Fibroblast of skin of left quadriceps (primary cell): Measurements from ENCODE around the gene ASIC3.

Source experiments
- DNase-seq, 2 experiments: peaks; one replicate each; pipeline ENCODE4 v3.0.0-alpha.2; 2013; ENCODE audit warnings: low read depth in 2 of 2

The ASIC3 gene

DNA sequence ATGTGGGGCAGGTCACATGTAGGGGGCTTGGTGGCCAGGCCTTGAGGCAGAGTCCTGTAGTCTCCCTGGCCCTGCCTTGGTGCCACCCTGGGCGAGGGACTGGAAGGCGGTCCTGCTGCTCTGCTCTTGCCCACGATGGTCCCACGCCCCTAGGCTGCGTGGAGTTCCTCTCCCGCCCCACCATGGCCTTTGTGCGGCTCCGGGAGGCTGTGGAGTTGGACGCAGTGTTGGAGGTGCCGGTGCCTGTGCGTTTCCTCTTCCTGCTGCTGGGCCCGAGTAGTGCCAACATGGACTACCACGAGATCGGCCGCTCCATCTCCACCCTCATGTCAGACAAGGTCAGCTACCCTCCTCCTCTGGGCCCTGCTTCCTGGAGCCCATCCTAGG lies 22.2 kb downstream of the ASIC3 start:
- DNase-seq, result no peak

DNA sequence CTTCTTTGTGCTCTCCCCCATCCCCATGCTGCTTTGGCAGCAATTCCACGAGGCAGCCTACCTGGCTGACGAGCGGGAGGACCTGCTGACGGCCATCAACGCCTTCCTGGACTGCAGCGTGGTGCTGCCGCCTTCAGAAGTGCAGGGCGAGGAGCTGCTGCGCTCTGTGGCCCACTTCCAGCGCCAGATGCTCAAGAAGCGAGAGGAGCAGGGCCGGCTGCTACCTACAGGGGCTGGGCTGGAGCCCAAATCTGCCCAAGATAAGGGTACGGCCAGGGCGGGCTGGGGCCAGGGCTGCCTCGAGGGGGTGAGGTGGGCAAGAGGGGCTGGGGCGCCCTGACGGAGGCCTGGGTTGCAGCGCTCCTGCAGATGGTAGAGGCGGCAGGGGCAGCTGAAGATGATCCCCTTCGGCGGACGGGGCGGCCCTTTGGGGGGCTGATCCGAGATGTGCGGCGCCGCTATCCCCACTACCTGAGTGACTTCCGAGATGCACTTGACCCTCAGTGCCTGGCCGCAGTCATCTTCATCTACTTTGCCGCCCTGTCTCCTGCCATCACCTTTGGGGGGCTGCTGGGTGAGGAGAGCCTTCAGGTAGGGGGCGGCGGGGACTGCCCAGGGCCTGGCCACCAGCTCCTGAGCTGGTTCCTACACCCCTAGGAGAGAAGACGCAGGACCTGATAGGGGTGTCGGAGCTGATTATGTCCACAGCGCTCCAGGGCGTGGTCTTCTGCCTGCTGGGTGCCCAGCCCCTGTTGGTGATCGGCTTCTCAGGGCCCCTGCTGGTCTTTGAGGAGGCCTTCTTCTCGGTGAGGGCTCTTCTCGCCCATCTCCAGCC lies 22.9 kb downstream of the ASIC3 start:
- no peak for DNase-seq

DNA sequence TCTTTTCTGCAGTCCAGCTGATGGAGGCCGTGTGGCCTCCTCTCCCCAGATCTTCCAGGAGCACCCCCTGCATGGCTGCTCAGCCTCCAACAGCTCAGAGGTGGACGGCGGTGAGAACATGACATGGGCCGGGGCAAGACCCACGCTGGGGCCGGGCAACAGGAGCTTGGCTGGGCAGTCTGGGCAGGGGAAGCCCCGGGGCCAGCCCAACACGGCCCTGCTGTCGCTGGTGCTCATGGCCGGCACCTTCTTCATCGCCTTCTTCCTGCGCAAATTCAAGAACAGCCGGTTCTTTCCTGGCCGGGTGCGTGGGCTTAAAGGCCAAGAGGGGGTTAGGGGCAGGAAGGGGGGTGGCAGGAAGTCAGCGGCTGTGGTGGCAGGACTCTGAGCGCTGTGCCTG lies 25.7 kb downstream of the ASIC3 start:
- DNase-seq, result no peak

DNA sequence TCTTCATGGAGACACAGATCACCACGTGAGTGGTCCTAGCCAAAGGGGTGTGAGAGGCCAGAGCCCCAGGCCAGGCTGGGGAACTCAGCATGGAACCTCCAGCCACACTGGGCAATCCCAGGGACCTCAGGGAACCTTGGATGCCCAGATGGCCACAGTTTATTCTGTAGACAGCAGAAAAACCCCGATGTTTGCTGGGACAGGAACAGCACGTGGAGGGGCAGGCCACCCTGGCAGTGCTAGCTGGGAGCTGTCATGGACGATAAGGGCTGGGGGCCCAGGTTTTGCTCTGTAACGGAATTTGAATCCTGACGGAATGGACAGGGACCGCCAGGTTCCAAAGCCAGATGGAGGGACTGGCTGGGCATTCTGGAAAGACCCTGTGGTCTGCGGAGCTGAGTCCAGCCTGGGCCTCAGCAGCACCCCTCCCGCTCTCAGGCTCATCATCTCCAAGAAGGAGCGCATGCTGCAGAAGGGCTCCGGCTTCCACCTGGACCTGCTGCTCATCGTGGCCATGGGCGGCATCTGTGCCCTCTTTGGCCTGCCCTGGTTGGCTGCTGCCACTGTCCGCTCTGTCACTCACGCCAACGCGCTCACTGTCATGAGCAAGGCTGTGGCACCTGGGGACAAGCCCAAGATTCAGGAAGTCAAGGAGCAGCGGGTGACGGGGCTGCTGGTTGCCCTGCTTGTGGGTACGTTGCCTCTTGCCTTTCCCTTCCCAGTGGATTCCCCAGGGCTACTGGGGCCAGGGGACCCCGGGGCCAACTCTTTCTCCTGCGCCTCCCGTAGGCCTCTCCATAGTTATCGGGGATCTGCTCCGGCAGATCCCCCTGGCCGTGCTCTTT lies 26.7 kb downstream of the ASIC3 start:
- no peak for DNase-seq

DNA sequence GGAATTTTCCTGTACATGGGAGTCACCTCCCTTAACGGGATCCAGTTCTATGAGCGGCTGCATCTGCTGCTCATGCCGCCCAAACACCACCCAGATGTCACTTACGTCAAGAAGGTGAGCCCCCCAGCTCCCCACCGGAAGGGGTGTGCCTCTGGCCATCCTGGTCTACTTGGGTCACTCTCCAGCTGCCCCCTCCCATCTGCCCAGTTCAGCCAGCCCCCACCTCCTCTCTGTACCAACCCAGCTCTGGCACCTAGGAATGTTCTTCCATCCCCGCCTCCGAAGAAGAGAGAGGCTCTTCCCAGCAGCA lies 27.3 kb downstream of the ASIC3 start:
- no peak for DNase-seq

DNA sequence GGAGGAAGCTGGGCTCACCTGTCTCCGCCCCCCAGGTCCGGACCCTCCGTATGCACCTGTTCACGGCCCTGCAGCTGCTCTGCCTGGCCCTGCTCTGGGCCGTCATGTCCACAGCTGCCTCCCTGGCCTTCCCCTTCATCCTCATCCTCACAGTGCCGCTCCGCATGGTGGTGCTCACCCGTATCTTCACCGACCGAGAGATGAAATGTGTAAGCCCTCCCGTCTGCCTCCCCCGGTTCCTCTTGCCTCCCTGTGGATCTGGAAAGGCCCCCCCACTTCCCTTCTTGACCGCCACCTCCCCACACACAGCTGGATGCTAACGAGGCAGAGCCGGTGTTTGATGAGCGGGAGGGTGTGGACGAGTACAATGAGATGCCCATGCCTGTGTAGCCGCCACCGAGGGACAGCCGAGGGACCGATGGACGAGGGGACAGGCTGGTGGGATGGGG lies 27.7 kb downstream of the ASIC3 start:
- DNase-seq, result no peak

DNA sequence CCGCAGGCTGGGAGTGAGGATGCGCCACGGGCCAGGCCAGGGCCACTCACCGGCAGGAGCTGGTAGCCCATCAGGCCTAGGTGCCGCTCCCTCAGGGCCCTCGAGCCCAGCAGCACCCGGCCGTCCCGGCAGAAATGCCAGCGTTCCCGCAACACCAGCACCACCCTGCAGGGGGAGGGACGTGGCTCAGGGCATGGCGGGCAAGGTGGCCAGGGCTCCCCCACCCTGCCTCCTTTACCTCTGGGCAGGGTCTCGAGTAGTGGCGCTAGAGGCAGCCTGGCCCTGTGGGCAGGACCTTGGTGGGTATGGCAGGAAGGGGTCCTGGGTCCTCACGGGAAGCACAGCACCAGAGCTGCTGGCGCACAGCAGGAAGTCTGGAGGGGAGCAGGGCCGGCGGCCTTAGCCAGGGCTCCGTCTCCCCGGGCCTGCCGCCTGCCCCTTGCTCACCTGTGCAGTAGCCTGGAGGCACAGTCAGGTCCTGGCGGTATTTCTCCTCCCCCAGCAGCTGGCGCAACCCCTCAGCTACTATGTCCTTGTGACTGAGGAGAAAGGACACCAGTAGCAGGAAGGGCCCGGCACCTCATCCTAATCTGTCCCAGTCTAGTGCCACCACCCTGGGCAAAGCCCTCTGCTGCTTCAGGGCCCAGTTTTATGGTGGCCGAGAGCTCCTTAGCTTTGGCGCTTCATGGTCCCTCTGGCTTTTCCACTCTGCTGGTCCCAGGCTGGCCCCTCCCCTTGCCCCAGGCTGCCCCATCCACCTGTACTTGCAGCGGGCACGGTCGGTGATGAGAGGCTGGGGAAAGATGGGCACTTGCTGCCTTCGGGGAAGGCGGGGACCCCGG lies 28.8 kb downstream of the ASIC3 start:
- no peak for DNase-seq

DNA sequence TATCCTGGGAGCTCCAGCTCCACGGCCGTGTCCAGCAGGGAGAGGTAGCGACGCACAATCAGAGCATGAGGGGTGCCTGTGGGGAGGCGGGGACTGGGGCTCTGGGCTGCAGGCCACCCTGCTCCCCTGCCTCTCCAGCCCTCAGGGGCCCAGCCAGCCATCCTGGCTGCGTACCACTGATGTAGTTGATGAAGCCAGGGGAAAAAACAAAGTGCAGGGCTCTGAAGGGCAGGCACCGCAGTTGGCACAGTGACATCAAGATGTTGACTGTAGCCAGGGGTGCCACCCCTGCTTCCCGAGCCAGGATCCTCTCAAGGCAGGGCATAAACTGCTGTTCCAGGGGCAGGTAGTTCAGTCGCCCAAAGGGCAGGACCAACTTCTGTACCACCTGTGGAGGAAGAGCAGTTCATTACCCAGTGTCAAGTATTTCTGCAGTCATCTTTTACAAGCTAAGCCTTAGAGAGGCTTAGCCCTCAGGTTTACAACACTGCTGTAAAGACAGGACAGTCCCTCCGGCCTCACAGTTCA lies 29.4 kb downstream of the ASIC3 start:
- no peak for DNase-seq

DNA sequence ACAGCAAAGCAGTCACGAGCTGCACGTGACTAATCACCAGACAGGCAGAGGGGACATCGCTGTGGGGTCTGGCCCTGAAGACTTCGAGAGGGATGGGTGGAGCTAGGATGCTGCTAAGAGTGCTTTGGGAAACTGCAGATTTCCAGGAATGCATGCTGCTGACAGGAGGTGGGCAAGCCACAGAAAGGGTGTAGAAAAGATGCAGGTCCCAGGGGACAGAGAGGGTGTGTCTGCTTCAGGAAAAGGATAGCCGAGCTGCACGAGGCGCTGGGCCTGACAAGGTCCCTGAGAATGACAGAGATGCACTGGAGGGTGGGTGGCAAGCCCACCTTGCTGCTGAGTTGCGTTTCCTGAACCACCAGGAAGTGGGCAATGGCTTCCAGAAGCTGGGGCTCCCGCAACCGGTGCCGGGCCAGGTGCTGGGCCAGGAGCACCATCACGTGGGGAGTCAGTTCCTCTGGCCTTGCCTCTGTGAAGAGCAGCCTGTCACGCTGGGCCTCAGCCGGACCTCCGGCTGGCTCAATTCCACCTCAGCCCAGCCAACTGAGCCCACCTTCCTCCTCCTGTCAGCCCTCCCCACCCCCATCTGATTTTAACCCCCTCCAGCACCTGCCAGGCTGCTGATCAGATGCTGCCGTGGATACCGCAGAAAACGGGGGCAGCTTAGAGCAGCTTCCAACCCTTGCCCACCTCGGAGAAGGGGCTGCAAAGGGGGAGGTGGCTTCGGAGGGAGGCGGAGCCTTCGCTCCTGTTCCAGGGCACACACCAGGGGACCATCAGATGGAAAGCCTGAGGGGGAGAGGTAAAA lies 30.1 kb downstream of the ASIC3 start:
- no peak for DNase-seq

DNA sequence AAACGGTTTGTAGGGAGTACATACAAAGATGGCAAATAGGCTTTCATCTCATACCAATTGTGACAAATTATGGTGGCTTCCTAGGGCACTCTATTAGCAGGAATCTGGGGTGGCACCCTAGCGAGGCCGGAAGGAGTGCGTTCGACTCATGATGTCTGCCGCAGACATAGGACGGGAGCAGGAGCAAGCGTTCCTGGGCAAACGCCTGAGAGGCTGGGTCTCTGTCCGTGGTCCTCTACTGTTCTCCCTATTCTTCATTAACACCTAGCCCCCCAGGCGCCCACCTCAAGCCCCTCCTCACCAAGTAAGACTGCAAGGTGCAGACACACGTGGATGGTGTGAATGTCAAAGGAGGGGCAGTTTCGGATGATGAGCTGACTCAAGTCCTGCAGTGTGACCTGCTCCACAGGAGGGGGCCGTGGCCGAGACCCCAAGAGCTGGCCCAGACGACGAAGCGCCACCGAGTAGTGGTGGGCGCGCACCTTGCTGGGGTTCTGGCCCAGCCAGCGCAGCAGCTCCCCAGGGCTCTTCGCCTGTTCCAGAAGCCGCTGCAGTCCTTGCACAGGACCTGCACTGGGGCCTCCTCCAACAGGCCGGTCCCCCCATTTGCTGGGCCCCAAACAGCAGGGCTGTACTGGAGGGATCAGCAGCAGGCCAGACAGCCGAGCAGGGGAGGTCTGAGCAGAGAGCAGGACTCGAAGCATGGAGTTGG lies 31.0 kb downstream of the ASIC3 start:
- no peak for DNase-seq

DNA sequence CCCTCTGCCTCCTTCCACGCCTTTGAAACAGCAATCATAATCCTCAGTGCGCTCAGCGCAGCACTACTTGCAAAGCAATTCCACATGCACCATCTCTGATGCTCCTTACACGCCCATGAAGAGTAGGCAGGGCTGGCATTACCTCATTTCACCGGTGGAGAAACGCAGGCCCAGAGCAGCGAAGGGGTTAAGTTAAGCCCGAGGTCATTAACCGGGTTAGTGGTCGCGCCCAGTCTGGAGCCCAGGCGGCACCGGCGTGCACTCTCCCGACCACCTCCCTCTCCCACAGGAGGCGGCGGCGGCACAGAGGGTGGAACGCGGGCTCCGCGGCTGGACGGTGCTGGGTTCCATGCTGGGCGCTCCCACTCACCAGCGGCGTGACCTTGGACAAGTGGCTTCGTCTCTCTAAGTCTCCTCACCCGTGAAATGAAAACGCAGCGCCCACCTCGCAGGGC lies 31.8 kb downstream of the ASIC3 start:
- no peak for DNase-seq

DNA sequence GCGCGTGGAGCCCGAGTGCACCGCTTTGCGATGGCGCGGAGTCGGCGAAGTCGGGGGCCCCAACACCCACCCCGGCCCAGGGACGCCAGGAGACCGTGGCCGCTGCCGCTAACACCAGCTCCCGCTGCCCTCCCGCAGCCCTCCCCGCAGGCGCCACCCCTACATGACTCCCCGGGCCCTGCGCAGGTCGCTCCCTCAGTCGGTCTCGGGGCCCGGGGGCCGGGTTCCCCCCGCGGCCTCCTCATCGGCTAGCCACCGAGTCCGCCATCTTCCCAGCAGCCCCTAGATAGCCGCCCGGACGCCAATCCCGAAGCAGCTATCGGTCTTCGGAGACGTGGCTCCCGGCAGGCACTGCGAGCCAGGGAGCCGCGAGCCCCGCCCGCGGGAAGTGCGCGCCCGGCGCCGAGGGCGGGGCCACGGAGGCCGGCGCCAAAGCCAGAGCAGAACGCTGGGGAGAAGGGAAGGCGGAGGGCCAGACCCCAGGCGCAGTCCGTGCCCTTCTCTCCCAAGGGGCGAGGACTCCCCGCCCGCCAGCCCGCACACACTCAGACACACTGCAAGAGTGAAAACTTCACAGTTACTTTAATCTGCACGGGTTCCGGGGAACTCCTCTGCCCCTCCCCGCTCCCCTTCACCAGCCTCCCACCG lies 32.3 kb downstream of the ASIC3 start, which contains the start of gene FASTK:
FASTK (minus strand) TSS at position 288 of the 648 bp plus-strand sequence; CDS start at position 245, 43 bp downstream.
- DNase-seq, result peak; percentile 74 to 78

DNA sequence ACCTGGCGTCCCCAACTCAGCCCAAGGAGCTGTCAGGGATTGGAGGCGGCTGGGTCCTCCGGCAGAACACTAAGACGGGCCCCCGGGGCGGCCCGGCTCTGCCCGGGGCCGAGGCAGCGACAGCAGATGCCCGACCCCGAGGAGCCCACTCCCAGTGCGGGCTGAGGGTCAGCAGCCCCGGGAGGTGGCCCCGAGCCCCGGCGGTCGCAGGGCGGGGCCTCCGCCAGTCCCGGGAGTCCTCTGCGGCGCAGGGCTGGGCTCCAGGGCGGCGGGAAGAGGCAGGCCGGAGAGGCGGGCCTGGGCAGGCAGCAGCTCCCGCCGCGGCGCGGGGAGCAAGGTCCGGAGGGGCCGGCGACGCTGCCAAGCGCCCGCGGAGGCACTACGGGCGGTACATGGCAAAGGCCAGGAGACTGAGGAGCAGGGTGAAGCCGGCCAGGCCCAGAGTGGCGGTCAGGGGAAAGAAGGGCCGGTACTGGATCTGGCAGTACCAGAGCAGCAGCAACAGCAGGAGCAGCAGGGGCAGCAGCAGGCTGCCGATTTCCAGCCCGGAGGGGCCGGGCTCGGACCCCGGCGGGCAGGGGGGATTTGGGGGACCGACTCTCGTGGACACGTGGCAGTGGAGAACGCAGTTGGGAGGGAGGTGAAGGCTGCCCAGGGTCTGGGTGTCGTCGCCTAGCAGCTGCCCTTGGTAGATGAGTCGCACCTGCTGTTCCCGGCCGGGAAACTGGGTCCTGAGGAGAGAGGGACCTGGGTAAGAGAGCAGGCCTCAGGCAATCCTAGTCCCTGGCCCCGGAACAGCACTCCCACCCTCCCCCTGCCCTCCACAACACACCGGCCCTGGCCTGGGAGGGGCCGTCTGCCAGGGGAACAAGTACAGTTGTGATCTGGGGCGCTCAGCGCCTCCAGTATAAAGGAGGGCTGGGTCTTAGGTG lies 33.1 kb downstream of the ASIC3 start:
- DNase-seq, result no peak

DNA sequence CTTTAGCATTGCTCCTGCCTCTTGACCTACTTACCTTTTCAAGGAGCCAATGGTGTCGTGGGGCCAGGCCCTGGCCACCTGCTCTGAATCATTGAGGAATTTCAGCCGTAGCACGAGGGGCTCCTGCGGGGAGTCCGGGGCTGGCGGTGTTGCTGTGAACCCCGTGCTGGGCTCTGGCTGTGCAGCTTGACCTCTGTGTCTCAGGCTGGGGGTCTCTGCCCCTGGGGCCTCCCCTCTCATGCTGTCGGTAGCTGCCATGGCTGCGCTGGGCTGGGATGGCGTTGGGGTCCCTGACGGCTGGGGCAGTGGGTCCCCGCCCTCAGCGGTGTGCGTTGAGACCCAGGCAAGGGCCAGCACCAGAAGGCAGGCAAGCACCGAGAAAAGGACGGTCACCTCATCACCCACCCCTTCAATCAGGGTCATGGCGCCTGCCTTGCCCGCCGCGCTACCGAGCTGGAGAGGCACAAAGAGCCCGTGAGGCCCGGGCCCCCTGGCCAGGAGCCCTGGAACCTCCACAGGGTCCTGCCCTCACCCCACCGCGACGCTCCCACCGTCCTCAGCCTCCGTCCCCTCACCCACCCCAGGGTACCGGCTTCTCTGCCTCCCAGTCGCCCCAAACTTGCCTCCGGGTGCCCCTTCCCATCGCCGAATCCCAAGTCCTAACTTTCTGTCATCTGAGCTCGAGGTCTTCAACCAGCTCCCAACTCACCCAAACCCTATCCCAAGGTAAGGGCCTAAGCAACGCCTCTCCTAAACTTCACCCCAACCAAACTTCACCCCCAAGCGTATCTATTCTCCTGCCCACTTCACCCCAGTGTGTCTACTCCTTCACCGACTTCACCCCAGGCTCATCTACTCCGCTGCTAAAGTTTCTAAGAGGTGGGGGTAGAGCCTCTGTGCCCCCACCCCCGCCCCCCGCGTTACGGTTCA lies 34.1 kb downstream of the ASIC3 start:
- no peak for DNase-seq

DNA sequence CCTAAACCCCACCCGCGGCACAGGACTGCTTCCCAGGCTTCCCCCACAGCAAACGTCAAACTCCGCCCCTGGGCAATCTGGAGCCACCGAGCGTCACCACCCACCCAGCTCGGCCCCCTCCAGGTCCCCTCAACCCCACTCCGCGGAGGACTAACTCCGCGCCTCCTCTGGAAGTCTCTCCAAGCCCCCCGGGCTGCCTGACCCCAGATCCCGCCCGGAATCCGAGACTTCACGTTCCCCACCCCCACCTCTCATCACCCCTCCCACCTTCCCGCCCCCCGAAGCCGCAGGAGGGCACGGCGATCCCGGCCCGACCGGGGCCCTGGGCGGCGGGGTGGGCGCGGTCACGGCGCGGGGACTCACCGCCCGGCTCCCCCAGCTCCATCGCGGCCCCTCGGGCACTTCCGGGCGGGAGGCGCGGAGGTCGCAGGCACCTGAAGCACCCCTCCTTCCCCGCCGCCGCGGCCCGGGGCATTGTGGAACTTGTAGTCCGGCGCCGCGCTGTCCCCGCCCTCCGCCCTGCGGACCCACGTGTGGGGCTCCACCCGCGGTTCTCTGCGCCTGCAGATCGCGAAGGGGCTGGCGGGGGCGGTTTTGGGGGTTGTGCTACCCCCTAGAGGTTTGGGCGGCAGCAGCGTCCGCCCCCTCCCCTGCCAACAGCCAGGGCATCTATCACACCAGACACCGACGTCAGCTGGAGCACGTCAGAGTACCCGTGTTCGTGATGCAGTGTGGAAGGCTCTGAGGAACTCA lies 34.9 kb downstream of the ASIC3 start, which contains the start of gene TMUB1:
TMUB1 (minus strand) TSS at position 423 of the 753 bp plus-strand sequence. CDS start 930 bp downstream, outside the sequence.
- no peak for DNase-seq

DNA sequence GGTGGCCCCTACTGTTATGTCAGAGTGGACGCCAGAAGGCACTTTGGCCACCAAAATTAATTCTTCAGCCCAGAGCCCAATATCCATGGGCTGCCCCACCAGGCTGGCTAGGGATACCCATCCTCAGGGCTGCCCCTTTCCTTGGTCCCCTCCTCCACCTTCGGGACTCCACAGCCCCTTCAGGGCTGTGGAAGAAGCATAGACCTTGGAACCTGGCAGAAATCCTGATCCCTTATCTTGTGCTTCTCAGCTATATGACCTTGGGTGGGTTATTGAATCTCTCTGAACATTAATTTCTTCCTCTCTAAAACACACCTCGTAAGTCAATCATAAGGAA lies 35.5 kb downstream of the ASIC3 start:
- DNase-seq, result no peak

DNA sequence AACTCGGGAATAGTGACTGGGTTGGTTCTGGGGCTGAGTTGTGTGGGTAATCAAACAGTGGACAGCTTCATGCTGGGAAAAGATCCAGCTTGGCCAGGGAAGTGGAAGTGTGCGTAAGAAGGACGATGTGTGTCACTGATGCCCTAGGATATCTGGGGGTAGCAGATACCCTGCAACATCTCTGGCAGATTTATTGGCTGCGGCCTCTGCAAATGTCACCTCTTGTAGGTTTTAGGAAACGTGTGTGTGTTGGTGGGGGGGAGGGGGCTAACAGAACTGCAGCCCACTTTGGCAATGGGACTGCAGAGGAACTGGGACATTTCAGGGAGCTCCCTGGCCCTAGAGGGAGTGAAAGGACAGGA lies 37.0 kb downstream of the ASIC3 start:
- no peak for DNase-seq
